ENCODE results near the gene NGEF.

Gene NGEF

GRCh38 chr2:233036162-233036838 lies 23.2 kb upstream of the NGEF start:
- no peak for TF ChIP-seq CTCF (IDR thresholded peaks at IDR 0.05; ENCODE audit: borderline replicate concordance, insufficient read depth, low read depth, low read length)
- no peak overlapping the region for H3K4me3 ChIP-seq (ENCODE audit: low read depth, low read length)

- no peak overlapping the region for H3K4me3 ChIP-seq (ENCODE audit: low read depth, low read length)
- no peak for TF ChIP-seq CTCF (IDR thresholded peaks at IDR 0.05; ENCODE audit: borderline replicate concordance, insufficient read depth, low read depth, low read length)
Observed at GRCh38 chr2:233035426-233036161, 22.5 kb upstream of the NGEF start.

GRCh38 chr2:233034091-233034882 lies 21.2 kb upstream of the NGEF start:
- H3K4me3 ChIP-seq (ENCODE audit: low read depth, low read length), result no peak overlapping the region
- no peak for TF ChIP-seq CTCF (IDR thresholded peaks at IDR 0.05; ENCODE audit: borderline replicate concordance, insufficient read depth, low read depth, low read length)

GRCh38 chr2:233033672-233034071 lies 20.6 kb upstream of the NGEF start:
- no peak for TF ChIP-seq CTCF (IDR thresholded peaks at IDR 0.05; ENCODE audit: borderline replicate concordance, insufficient read depth, low read depth, low read length)
- H3K4me3 ChIP-seq (ENCODE audit: low read depth, low read length), result no peak overlapping the region

GRCh38 chr2:233032551-233033320 lies 19.7 kb upstream of the NGEF start, which contains the start of gene NEU2:
Gene NEU2, plus strand, starts transcription at chr2:233032672. Its CDS starts 0 bp downstream, at chr2:233032672.
- no peak for TF ChIP-seq CTCF (IDR thresholded peaks at IDR 0.05; ENCODE audit: borderline replicate concordance, insufficient read depth, low read depth, low read length)
- no peak within 1 kb of the TSS for H3K4me3 ChIP-seq (ENCODE audit: low read depth, low read length)

GRCh38 chr2:233031556-233032500 lies 18.8 kb upstream of the NGEF start:
- no peak overlapping the region for H3K4me3 ChIP-seq (ENCODE audit: low read depth, low read length)
- TF ChIP-seq CTCF (IDR thresholded peaks at IDR 0.05; ENCODE audit: borderline replicate concordance, insufficient read depth, low read depth, low read length), result no peak
